ENCODE results near the gene CFAP100. TPM values are rescaled to one million over a fixed set of nuclear protein-coding genes. Genes with fewer than 3 reads are reported as not detected.

The CFAP100 gene
- total and polyA plus RNA-seq, 10 of the 15 experiments (the other 5 are each of a cell fraction or from before 2014, with no cell fraction given), result 0.04 to 0.27 TPM; not detected in 8

DNA sequence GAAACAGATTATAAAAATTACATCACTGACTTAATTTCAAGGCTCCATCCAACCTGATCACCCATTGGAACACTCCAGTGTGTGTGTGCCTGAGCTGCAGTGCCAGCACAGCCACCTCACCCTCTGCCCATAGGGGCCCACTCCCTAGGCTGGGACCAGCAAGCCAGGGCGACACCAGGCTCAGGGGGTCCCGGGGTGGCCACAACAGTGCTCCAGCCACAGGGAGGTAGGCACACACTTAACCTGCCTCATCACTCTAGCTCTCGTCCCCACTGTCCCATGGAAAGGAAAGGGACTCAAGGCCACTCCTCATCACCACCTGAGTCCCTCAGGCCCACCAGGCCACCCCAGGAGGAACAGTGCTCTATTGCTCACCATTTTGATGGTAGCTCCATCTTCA lies 56.0 kb downstream of the CFAP100 start:
- FAIRE-seq (no peak), DNase-seq (ENCODE audit: low read depth, low spot score) (no peak), ATAC-seq (no peak)
- SMC1A ChIA-PET (ENCODE audit: uncharacterized antibody, unreplicated experiment), result no interaction called here
- Histone ChIP-seq H3K4me3 (no peak overlapping the region), H3K4me1 (ENCODE audit: control insufficient read depth, insufficient read depth, low read length) (no peaks in the 10 kb centered on the region), H3K9ac (ENCODE audit: control insufficient read depth, insufficient read depth, low read length) (no peak overlapping the region), H3K36me3 (ENCODE audit: control insufficient read depth in 2 of 2, insufficient read depth in 2 of 2, low read length in 1 of 2) (peaks cover 8 to 18% of the 10 kb centered on the region in 2 experiments), H3K4me2 (ENCODE audit: control insufficient read depth, insufficient read depth) (no peak overlapping the region), H3K27me3 (replicated peaks in 1 of 2; ENCODE audit: control insufficient read depth in 2 of 2, insufficient read depth in 2 of 2, low read length in 1 of 2) (no peaks in the 10 kb centered on the region), H3K9me3 (replicated peaks; ENCODE audit: control insufficient read depth, insufficient read depth, low read length) (no peaks in the 10 kb centered on the region), H3K79me2 (ENCODE audit: control insufficient read depth, insufficient read depth, low read length) (no peaks in the 10 kb centered on the region), H4K20me1 (ENCODE audit: control insufficient read depth, insufficient read depth) (no peaks in the 10 kb centered on the region), H2AFZ (ENCODE audit: control insufficient read depth, low read depth, low read length) (no peak overlapping the region), H3K27ac (ENCODE audit: control insufficient read depth, insufficient read depth) (no peak overlapping the region)
- RAD21 ChIA-PET (ENCODE audit: unreplicated experiment), result no interaction called here
- in situ Hi-C loops (cut with MboI), result no loop called here
- BruUV-seq (replicated peaks), result no TSS peak
- intact Hi-C loops (cut with micrococcal nuclease; ENCODE audit: unreplicated experiment), result no loop called here
- 78% methylated on average over 3 of the region's 3 CpGs for WGBS (ENCODE audit: insufficient coverage, insufficient replicate concordance, low lambda C conversion rate, missing lambda C conversion rate)
- POLR2A ChIA-PET, result no interaction called here
- CTCF ChIA-PET, result no interaction called here
- TF ChIP-seq MTA3 (IDR thresholded peaks at IDR 0.05; ENCODE audit: borderline replicate concordance, low read length), result no peak
- no peak for TF ChIP-seq GATAD2B (conservative IDR thresholded peaks at IDR 0.05; ENCODE audit: low read depth)
- TF ChIP-seq, protein P1, sequence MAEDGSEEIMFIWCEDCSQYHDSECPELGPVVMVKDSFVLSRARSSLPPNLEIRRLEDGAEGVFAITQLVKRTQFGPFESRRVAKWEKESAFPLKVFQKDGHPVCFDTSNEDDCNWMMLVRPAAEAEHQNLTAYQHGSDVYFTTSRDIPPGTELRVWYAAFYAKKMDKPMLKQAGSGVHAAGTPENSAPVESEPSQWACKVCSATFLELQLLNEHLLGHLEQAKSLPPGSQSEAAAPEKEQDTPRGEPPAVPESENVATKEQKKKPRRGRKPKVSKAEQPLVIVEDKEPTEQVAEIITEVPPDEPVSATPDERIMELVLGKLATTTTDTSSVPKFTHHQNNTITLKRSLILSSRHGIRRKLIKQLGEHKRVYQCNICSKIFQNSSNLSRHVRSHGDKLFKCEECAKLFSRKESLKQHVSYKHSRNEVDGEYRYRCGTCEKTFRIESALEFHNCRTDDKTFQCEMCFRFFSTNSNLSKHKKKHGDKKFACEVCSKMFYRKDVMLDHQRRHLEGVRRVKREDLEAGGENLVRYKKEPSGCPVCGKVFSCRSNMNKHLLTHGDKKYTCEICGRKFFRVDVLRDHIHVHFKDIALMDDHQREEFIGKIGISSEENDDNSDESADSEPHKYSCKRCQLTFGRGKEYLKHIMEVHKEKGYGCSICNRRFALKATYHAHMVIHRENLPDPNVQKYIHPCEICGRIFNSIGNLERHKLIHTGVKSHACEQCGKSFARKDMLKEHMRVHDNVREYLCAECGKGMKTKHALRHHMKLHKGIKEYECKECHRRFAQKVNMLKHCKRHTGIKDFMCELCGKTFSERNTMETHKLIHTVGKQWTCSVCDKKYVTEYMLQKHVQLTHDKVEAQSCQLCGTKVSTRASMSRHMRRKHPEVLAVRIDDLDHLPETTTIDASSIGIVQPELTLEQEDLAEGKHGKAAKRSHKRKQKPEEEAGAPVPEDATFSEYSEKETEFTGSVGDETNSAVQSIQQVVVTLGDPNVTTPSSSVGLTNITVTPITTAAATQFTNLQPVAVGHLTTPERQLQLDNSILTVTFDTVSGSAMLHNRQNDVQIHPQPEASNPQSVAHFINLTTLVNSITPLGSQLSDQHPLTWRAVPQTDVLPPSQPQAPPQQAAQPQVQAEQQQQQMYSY (CRISPR knock-in tag; IDR thresholded peaks at IDR 0.05), result no peak
- TF ChIP-seq, protein P2, sequence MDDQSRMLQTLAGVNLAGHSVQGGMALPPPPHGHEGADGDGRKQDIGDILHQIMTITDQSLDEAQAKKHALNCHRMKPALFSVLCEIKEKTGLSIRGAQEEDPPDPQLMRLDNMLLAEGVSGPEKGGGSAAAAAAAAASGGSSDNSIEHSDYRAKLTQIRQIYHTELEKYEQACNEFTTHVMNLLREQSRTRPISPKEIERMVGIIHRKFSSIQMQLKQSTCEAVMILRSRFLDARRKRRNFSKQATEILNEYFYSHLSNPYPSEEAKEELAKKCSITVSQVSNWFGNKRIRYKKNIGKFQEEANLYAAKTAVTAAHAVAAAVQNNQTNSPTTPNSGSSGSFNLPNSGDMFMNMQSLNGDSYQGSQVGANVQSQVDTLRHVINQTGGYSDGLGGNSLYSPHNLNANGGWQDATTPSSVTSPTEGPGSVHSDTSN (IDR thresholded peaks at IDR 0.05; ENCODE audit: insufficient replicate concordance, low read depth, low read length), result no peak
- TF ChIP-seq, protein P3, sequence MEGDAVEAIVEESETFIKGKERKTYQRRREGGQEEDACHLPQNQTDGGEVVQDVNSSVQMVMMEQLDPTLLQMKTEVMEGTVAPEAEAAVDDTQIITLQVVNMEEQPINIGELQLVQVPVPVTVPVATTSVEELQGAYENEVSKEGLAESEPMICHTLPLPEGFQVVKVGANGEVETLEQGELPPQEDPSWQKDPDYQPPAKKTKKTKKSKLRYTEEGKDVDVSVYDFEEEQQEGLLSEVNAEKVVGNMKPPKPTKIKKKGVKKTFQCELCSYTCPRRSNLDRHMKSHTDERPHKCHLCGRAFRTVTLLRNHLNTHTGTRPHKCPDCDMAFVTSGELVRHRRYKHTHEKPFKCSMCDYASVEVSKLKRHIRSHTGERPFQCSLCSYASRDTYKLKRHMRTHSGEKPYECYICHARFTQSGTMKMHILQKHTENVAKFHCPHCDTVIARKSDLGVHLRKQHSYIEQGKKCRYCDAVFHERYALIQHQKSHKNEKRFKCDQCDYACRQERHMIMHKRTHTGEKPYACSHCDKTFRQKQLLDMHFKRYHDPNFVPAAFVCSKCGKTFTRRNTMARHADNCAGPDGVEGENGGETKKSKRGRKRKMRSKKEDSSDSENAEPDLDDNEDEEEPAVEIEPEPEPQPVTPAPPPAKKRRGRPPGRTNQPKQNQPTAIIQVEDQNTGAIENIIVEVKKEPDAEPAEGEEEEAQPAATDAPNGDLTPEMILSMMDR (IDR thresholded peaks at IDR 0.05 in 2 of 3, conservative IDR thresholded peaks at IDR 0.05 in 1 of 3; ENCODE audit: control insufficient read depth in 2 of 3, extremely low read depth in 1 of 3, insufficient read depth in 1 of 3, low read depth in 3 of 3, low read length in 3 of 3), result no peak
- no peak for TF ChIP-seq SREBF2 (IDR thresholded peaks at IDR 0.05; ENCODE audit: low read length)
- TF ChIP-seq SIN3A (IDR thresholded peaks at IDR 0.05; ENCODE audit: low read depth, low read length), result no peak
- no peak for TF ChIP-seq GABPA (IDR thresholded peaks at IDR 0.05; ENCODE audit: low read depth)
- TF ChIP-seq POLR2AphosphoS5 (IDR thresholded peaks at IDR 0.05; ENCODE audit: low read length), result no peak
- TF ChIP-seq, protein P4, sequence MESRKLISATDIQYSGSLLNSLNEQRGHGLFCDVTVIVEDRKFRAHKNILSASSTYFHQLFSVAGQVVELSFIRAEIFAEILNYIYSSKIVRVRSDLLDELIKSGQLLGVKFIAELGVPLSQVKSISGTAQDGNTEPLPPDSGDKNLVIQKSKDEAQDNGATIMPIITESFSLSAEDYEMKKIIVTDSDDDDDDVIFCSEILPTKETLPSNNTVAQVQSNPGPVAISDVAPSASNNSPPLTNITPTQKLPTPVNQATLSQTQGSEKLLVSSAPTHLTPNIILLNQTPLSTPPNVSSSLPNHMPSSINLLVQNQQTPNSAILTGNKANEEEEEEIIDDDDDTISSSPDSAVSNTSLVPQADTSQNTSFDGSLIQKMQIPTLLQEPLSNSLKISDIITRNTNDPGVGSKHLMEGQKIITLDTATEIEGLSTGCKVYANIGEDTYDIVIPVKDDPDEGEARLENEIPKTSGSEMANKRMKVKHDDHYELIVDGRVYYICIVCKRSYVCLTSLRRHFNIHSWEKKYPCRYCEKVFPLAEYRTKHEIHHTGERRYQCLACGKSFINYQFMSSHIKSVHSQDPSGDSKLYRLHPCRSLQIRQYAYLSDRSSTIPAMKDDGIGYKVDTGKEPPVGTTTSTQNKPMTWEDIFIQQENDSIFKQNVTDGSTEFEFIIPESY (IDR thresholded peaks at IDR 0.05), result no peak
- TF ChIP-seq KAT2A (conservative IDR thresholded peaks at IDR 0.05; ENCODE audit: control insufficient read depth, low read depth, low read length), result no peak
- TF ChIP-seq BMI1 (IDR thresholded peaks at IDR 0.05; ENCODE audit: borderline replicate concordance), result no peak
- TF ChIP-seq MYB (IDR thresholded peaks at IDR 0.05; ENCODE audit: borderline replicate concordance, low read depth, low read length), result no peak
- no peak for TF ChIP-seq FOXK2 (IDR thresholded peaks at IDR 0.05)
- no peak for TF ChIP-seq CREM (IDR thresholded peaks at IDR 0.05; ENCODE audit: low read depth)
- TF ChIP-seq, protein P5, sequence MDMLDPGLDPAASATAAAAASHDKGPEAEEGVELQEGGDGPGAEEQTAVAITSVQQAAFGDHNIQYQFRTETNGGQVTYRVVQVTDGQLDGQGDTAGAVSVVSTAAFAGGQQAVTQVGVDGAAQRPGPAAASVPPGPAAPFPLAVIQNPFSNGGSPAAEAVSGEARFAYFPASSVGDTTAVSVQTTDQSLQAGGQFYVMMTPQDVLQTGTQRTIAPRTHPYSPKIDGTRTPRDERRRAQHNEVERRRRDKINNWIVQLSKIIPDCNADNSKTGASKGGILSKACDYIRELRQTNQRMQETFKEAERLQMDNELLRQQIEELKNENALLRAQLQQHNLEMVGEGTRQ (IDR thresholded peaks at IDR 0.05; ENCODE audit: borderline replicate concordance, low read depth, low read length), result no peak

Measured in GM12878 (cell line).